ENCODE data around the gene TRIM40.

DNA sequence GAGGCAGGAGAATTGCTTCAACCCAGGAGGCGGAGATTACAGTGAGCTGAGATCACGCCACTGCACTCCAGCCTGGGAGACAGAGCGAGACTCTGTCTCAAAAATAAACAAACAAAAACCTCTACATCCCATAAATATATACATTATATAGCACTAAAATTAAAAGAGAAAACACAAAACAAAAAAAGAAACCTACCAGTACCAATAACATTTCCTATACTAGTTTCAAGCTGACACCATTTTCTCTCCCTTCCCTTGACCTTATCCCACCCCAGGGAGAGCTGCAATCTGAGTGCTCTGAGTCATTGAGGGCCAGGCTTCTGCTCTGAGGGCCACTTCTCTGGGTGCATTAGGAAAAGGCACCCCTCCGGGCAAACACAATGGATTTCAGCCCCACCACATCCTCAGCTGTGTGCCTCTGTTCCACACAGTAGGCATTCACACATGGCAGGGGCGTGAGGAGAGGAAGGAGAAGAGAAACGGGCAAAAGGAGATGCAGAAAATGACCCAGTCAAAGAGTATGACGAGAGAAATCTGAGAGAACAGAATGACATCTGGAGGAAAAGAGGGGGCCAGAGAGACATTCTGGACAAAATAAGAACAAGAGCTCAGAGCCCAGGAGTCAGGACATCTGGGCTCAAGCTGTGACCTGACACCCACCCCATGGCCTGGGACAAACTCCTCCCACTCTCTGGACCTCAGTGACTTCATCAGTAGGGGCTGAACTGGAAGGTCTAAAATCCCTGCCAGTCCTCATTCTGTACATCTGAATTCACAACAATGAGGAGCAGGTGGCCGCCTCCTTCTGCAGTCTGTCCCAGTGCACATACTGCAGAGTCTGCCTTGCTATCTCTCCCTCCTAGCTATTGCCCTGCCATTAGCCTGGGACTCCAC, 59.1 kb downstream of the TRIM40 start:
- TF ChIP-seq POLR2AphosphoS5 (IDR thresholded peaks at IDR 0.05; ENCODE audit: low read depth, low read length) (no peak), POLR2A (IDR thresholded peaks at IDR 0.05; ENCODE audit: low read depth, low read length) (no peak), PAX5 (IDR thresholded peaks at IDR 0.05; ENCODE audit: insufficient read depth, low read length, severe bottlenecking) (no peak), TAF1 (IDR thresholded peaks at IDR 0.05; ENCODE audit: low read depth, low read length) (no peak)

All from GM12891 (cell line).